Stimulated activated CD4-positive, alpha-beta T cell treated with anti-CD3 and anti-CD28 coated beads, Interleukin-15, amount 100 ng/mL, for 1 hour (primary cell): Measurements from ENCODE around the gene NIPAL3.
A peak's percentile ranks its signal among the peaks of the same experiment; 100 is the strongest.
"Not testable (repeated sequence)": the region's sequence is repeated elsewhere in the genome, so short reads cannot be mapped to it uniquely, and the experiment has no call there.

Source experiments
- DNase-seq, 2 donors: peaks; one replicate each; pipeline ENCODE4 v3.0.0-alpha.2; 2020; ENCODE audit warnings: low read depth in 1 of 2, low spot score in 1 of 2

The NIPAL3 gene

GRCh38 chr1:24488159-24488558 is 72.6 kb downstream of the NIPAL3 start:
- peak in 1 of 2 donors; percentile 36 for DNase-seq

GRCh38 chr1:24489674-24490073 is 74.1 kb downstream of the NIPAL3 start:
- DNase-seq = no peak

GRCh38 chr1:24490101-24490781 is 74.6 kb downstream of the NIPAL3 start:
- DNase-seq = no peak

- DNase-seq = no peak
These were observed 76.2 kb downstream of the NIPAL3 start for GRCh38 chr1:24491577-24492360.

- not testable (repeated sequence) for DNase-seq
These were observed 77.3 kb downstream of the NIPAL3 start for GRCh38 chr1:24492935-24493334.

GRCh38 chr1:24493785-24494184 is 78.2 kb downstream of the NIPAL3 start:
- no peak for DNase-seq

- no peak for DNase-seq
These were observed 83.0 kb downstream of the NIPAL3 start for GRCh38 chr1:24498589-24498988.

GRCh38 chr1:24500448-24501048 is 84.9 kb downstream of the NIPAL3 start:
- DNase-seq = no peak

- DNase-seq = no peak
These were observed 85.9 kb downstream of the NIPAL3 start for GRCh38 chr1:24501371-24502064.

GRCh38 chr1:24502065-24502708 is 86.6 kb downstream of the NIPAL3 start:
- peak; percentile 61 to 62 for DNase-seq

GRCh38 chr1:24502709-24503058 is 87.1 kb downstream of the NIPAL3 start, which contains the start of gene RCAN3:
TSS of gene RCAN3 (plus strand) at chr1:24502836. CDS start at chr1:24514373, 11,537 bp downstream.
- DNase-seq = peak; percentile 73 to 86

- DNase-seq = no peak
These were observed 87.6 kb downstream of the NIPAL3 start for GRCh38 chr1:24503059-24503751.

- DNase-seq = no peak
These were observed 88.4 kb downstream of the NIPAL3 start for GRCh38 chr1:24503870-24504523.

- DNase-seq = no peak
These were observed 89.0 kb downstream of the NIPAL3 start for GRCh38 chr1:24504560-24504959.

GRCh38 chr1:24505816-24506215 is 90.2 kb downstream of the NIPAL3 start:
- DNase-seq = no peak

GRCh38 chr1:24506691-24507381 is 91.2 kb downstream of the NIPAL3 start:
- no peak for DNase-seq

GRCh38 chr1:24507405-24507804 is 91.8 kb downstream of the NIPAL3 start:
- DNase-seq = no peak

- no peak for DNase-seq
These were observed 93.3 kb downstream of the NIPAL3 start for GRCh38 chr1:24508911-24509310.

- DNase-seq = no peak
These were observed 98.1 kb downstream of the NIPAL3 start for GRCh38 chr1:24513706-24514105.
